Esophagus muscularis mucosa (tissue), 4 donors: ENCODE data around the gene FRAS1. TPM values are rescaled to one million over a fixed set of nuclear protein-coding genes. Genes with fewer than 3 reads are reported as not detected.

ENCODE experiments used
- DNase-seq: peaks from one replicate; pipeline ENCODE4 v3.0.0-alpha.2; 2017; ENCODE audit errors: extremely low spot score
- H3K27ac ChIP-seq, 4 donors: fragments of 200-600 bp; sonication (generic); replicated peaks in 1 of 4; 1 replicate in 3 of 4; 2 replicates in 1 of 4; pipeline ENCODE4 v1.5.1; 2016 to 2019; ENCODE audit warnings: mild to moderate bottlenecking in 1 of 4
- H3K27me3 ChIP-seq, 4 donors: fragments of 200-600 bp; sonication (generic); one replicate each; pipeline versions ENCODE4 v1.5.1 to v1.6.0; 2016 to 2019
- H3K36me3 ChIP-seq, 4 donors: fragments of 200-600 bp; sonication (generic); one replicate each; pipeline ENCODE4 v1.5.1; 2016 to 2019
- H3K4me1 ChIP-seq, 4 donors: fragments of 200-600 bp; sonication (generic); one replicate each; pipeline ENCODE4 v1.5.1; 2016 to 2019
- H3K4me3 ChIP-seq, 4 donors: fragments of 200-600 bp; sonication (generic); 1 replicate in 2 of 4; 2 replicates in 2 of 4; pipeline ENCODE4 v1.5.1; 2016 to 2019; ENCODE audit warnings: mild to moderate bottlenecking in 4 of 4, moderate library complexity in 1 of 4
- H3K9me3 ChIP-seq, 4 donors: fragments of 200-600 bp; sonication (generic); 1 replicate in 3 of 4; 2 replicates in 1 of 4; pipeline ENCODE4 v1.5.1; 2016 to 2019
- EP300 ChIP-seq: sonication (generic); formaldehyde crosslinking; IDR thresholded peaks from one replicate; pipeline ENCODE4 v1.6.1; 2017; ENCODE audit warnings: antibody characterized with exemption
- POLR2A ChIP-seq: fragments of 450-650 bp; IDR thresholded peaks from one replicate; pipeline ENCODE4 v1.6.1; 2017; ENCODE audit warnings: antibody characterized with exemption, moderate library complexity, mild to moderate bottlenecking, low read depth
- POLR2AphosphoS5 ChIP-seq, 2 donors: sonication (generic); formaldehyde crosslinking; IDR thresholded peaks; one replicate each; pipeline ENCODE4 v1.6.1; 2017; ENCODE audit warnings: antibody characterized with exemption in 2 of 2
- WGBS: methylation state at CpG from one replicate; pipeline ENCODE4 v1.1.5; 2018; 5-methylcytosine and 5-hydroxymethylcytosine counted together
- intact Hi-C: fragments of 100-400 bp; cut with DNase I; formaldehyde crosslinking; loops from one replicate; pipeline ENCODE4 v1.15.1; 2023
- total RNA-seq, 4 donors: library from RNA; depleted of rRNA; stranded (reverse); fragments of >200 nt; gene quantifications; one replicate each; pipeline versions ENCODE4 v1.1.0 to v1.2.1, GENCODE V29; 2016
- TF ChIP-seq, protein P1 (sequence below), 3 experiments: fragments of 200-600 bp in 2 of 3; fragments of 450-650 bp in 1 of 3; sonication (generic) in 2 of 3; IDR thresholded peaks; one replicate each; pipeline ENCODE4 v1.5.1; 2017 to 2019; ENCODE audit warnings: antibody characterized with exemption in 3 of 3, mild to moderate bottlenecking in 2 of 3, moderate library complexity in 1 of 3

The FRAS1 gene
- total RNA-seq, 4 donors from 2014 or later = 5.3 to 8.7 (median 5.7) TPM

DNA sequence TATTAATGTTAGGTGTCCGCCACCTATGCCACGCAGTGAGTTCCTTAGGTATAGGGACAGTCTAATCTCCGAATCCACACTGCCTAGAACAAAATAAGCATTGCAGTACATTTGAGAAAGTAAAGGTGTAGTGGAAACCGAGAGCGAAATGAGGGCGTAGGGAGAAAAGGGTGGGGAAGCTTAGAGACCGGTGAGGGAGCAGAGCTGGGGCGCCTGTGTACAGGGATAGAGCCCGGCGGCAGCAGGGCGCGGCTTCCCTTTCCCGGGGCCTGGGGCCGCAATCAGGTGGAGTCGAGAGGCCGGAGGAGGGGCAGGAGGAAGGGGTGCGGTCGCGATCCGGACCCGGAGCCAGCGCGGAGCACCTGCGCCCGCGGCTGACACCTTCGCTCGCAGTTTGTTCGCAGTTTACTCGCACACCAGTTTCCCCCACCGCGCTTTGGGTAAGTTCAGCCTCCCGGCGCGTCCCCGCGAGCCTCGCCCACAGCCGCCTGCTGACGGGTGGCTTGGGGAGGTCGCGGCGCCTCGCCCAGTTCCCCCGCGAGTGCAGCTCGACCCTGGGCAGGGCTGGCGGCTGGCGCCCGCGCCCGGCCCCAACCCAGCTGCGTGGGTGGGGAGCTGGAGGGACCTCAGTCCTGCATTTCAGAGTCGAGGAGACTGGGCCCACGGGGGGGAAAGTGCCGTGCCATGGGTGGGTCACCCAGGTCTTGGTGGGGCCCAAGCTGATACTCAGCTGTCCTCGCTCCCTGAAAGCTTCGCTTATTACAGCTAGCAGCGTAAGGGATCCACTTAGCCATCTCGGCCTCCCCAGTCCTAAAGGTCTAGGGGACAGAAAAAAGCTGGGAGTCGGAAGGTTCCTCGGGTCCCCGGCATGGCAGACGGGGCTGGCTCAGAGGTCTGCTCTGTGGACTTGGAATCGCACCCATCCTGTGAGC lies 494.6 kb downstream of the FRAS1 start, which contains the start of gene ANXA3:
ANXA3 (plus strand) TSS at position 351 of the 932 bp plus-strand sequence. CDS start 2,704 bp downstream, outside the sequence.
- Histone ChIP-seq H3K9me3 (no peaks in the 10 kb centered on the region), H3K4me1 (peaks cover 0 to 30% (median 23%) of the 10 kb centered on the region in 4 donors), H3K27me3 (no peaks in the 10 kb centered on the region), H3K4me3 (peak within 1 kb of the TSS; percentile 69 to 87 (median 72)), H3K27ac (peak within 1 kb of the TSS; percentile 78 to 93 (median 88)), H3K36me3 (peaks cover 0 to 10% (median 3%) of the 10 kb centered on the region in 4 donors)
- DNase-seq = no peak
- intact Hi-C loops = no loop called here
- WGBS = 4% methylated on average over 40 of the region's 65 CpGs
- TF ChIP-seq POLR2AphosphoS5 (IDR thresholded peaks at IDR 0.05) = peak; percentile 42 to 59
- no peak for TF ChIP-seq EP300

DNA sequence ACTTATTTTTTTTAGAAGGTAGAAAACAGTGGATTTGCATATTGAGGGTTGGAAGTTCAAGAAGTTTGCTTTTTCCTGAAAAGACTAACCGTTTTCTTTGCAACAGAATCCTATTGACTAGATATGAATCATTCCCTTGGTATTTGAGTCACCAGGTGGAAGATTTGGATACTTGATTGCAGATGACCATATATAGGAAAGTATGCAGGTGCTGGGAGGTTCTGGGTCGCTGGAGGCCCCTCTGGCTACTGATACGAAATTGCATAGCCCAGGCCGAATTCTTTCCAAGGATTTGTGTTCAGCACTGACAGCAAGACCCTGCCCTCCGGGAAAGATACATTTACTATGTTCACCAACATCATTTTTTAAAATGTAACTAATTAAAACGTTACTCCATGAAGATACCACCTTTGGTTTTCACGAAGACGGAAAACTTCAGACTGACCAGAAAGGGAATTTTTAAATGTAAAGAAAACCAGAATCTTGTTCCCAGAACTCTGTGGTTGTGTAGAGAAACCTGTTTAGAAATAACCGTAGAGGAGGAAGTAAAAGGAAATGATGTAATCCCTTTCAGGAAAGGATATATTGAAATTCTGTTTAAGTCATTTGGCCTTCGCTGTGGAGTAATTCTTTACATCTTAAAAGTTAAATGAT lies 495.4 kb downstream of the FRAS1 start:
- intact Hi-C loops = no loop called here
- no peak for DNase-seq
- Histone ChIP-seq H3K27me3 (no peaks in the 10 kb centered on the region), H3K36me3 (peaks cover 0 to 10% (median 3%) of the 10 kb centered on the region in 4 donors), H3K9me3 (no peaks in the 10 kb centered on the region), H3K27ac (peak overlapping the region; percentile 78 to 93 (median 88)), H3K4me3 (peak overlapping the region; percentile 69 to 87 (median 72)), H3K4me1 (peaks cover 3 to 37% (median 25%) of the 10 kb centered on the region in 4 donors)
- TF ChIP-seq POLR2AphosphoS5 (IDR thresholded peaks at IDR 0.05) (no peak), POLR2A (no peak), EP300 (no peak)
- TF ChIP-seq, protein P1, sequence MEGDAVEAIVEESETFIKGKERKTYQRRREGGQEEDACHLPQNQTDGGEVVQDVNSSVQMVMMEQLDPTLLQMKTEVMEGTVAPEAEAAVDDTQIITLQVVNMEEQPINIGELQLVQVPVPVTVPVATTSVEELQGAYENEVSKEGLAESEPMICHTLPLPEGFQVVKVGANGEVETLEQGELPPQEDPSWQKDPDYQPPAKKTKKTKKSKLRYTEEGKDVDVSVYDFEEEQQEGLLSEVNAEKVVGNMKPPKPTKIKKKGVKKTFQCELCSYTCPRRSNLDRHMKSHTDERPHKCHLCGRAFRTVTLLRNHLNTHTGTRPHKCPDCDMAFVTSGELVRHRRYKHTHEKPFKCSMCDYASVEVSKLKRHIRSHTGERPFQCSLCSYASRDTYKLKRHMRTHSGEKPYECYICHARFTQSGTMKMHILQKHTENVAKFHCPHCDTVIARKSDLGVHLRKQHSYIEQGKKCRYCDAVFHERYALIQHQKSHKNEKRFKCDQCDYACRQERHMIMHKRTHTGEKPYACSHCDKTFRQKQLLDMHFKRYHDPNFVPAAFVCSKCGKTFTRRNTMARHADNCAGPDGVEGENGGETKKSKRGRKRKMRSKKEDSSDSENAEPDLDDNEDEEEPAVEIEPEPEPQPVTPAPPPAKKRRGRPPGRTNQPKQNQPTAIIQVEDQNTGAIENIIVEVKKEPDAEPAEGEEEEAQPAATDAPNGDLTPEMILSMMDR (IDR thresholded peaks at IDR 0.05) = no peak
- WGBS = 42% methylated on average over 10 of the region's 10 CpGs

DNA sequence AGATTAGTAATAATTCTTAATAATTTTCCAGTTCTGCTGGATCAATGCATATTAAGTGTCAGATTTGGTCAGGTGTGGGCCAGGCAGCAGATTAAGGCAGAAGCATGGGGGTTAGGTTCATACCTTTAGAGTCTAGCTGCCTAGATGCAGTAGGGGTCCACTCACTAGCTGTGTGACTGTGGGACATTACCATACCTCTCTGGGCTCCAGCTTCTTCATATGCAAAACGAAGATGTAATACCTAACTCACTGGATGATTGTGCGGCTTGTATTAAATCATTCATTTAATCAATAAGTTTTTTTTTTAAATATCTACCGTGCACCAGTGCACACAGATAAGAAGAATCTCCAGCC lies 495.9 kb downstream of the FRAS1 start:
- DNase-seq = no peak
- Histone ChIP-seq H3K4me1 (peaks cover 3 to 42% (median 25%) of the 10 kb centered on the region in 4 donors), H3K27ac (peak overlapping the region; percentile 78 to 93 (median 88)), H3K4me3 (peak overlapping the region; percentile 69 to 87 (median 72)), H3K9me3 (no peaks in the 10 kb centered on the region), H3K27me3 (no peaks in the 10 kb centered on the region), H3K36me3 (peaks cover 0 to 10% (median 3%) of the 10 kb centered on the region in 4 donors)
- 82% methylated on average over 3 of the region's 3 CpGs for WGBS
- intact Hi-C loops = no loop called here
- TF ChIP-seq POLR2A (no peak), POLR2AphosphoS5 (IDR thresholded peaks at IDR 0.05) (no peak), EP300 (no peak)
- TF ChIP-seq, protein P1 (IDR thresholded peaks at IDR 0.05) = no peak

DNA sequence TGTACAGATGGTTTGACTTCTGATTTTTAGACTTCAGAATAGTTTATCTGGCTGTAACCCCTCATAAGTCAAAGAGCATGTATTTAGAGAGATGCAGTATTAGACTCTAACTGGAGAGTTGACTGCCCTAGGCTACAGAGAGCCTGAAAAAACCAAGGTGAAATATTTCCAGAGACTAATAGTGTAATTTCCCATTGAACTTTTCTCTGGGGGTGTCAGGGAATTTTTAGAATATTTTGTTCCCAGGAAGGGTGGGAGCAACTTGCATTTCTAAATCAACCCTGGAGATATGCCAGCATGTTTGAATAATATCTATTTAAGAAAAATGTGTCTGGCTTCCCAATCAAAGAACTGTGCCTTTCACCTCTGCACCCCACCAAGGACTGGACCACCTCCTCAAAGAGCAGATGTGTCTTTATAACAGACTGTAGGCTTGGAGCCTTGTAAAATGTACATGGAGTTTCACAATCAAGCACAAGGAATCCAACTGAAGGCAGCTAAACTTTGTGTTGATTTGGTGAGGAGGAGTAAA lies 496.5 kb downstream of the FRAS1 start:
- intact Hi-C loops = no loop called here
- H3K36me3 ChIP-seq = peaks cover 0 to 10% (median 3%) of the 10 kb centered on the region in 4 donors
- H3K4me1 ChIP-seq = peaks cover 3 to 48% (median 25%) of the 10 kb centered on the region in 4 donors
- H3K4me3 ChIP-seq = peak overlapping the region; percentile 69 to 87 (median 72)
- no peaks in the 10 kb centered on the region for H3K9me3 ChIP-seq
- no peaks in the 10 kb centered on the region for H3K27me3 ChIP-seq
- TF ChIP-seq, protein P1 (IDR thresholded peaks at IDR 0.05) = no peak
- TF ChIP-seq EP300 = no peak
- no peak for TF ChIP-seq POLR2AphosphoS5 (IDR thresholded peaks at IDR 0.05)
- no peak for TF ChIP-seq POLR2A
- no peak for DNase-seq
- H3K27ac ChIP-seq = peak overlapping the region; percentile 78 to 93 (median 88)
